Skeletal muscle cell (primary cell): Measurements from ENCODE around the gene RNF181.
A peak's percentile ranks its signal among the peaks of the same experiment; 100 is the strongest.
"Not testable (repeated sequence)": the region's sequence is repeated elsewhere in the genome, so short reads cannot be mapped to it uniquely, and the experiment has no call there.

Experiments
- DNase-seq: peaks from one replicate; pipeline ENCODE4 v3.0.0-alpha.2; 2010; ENCODE audit warnings: low read depth
- H3K4me3 ChIP-seq: 2 replicates; pipeline ENCODE4 v1.5.1; 2011; ENCODE audit warnings: low read depth, mild to moderate bottlenecking, control low read depth, low read length, moderate library complexity

Gene RNF181

GRCh38 chr2:85592299-85592698, 3.2 kb upstream of the RNF181 start:
- H3K4me3 ChIP-seq, DNase-seq: not testable (repeated sequence)

DNA sequence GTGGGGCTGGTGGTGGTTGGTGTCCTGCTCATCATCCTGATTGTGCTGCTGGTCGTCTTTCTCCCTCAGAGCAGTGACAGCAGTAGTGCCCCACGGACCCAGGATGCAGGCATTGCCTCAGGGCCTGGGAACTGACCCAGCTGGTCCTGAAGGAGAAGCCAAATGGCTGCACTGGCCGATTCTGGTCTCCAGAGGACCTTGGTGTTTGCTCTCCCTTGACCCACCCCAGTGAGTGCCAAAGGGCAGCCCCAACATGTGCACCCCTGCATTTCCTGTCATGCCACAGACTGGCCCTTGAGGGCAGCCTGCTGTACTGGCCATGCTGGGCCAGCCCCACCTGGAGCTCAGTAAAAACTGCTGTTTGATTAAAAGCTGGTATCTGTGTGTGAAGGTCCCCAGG, 2.5 kb upstream of the RNF181 start:
- no peak for DNase-seq
- no peak overlapping the region for H3K4me3 ChIP-seq

GRCh38 chr2:85594715-85595300, 737 bp upstream of the RNF181 start:
- no peak for DNase-seq
- peak overlapping the region; percentile 53 for H3K4me3 ChIP-seq

- no peak for DNase-seq
- peak overlapping the region; percentile 53 for H3K4me3 ChIP-seq
These were observed 435 bp downstream of the RNF181 start for GRCh38 chr2:85596026-85596333.

DNA sequence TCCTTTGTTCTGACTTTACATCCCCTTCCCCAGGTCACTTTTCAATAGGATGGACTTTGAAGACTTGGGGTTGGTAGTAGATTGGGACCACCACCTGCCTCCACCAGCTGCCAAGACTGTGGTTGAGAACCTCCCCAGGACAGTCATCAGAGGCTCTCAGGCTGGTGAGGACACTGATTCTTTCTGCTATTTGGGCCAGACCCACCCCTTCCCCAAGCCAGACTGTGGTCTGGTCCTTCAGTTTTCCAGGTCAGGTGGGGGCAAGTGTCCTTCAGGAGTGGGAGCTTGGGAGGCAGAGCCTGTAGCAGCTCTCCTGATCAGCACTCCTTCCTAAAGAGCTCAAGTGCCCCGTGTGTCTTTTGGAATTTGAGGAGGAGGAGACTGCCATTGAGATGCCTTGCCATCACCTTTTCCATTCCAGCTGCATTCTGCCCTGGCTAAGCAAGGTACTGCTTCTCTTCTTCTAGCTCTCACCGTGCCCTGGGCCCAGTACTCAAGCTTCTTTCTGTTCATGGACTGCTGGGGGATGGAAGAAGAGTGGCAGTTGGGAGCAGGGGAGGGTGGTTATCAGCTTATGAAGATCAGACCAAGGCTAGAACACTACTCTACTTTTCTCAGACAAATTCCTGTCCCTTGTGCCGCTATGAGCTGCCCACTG, 1.1 kb downstream of the RNF181 start:
- peak overlapping the region; percentile 53 for H3K4me3 ChIP-seq
- no peak for DNase-seq

- no peak overlapping the region for H3K4me3 ChIP-seq
- DNase-seq, result no peak
These were observed 1.7 kb downstream of the RNF181 start for GRCh38 chr2:85597241-85597640.

DNA sequence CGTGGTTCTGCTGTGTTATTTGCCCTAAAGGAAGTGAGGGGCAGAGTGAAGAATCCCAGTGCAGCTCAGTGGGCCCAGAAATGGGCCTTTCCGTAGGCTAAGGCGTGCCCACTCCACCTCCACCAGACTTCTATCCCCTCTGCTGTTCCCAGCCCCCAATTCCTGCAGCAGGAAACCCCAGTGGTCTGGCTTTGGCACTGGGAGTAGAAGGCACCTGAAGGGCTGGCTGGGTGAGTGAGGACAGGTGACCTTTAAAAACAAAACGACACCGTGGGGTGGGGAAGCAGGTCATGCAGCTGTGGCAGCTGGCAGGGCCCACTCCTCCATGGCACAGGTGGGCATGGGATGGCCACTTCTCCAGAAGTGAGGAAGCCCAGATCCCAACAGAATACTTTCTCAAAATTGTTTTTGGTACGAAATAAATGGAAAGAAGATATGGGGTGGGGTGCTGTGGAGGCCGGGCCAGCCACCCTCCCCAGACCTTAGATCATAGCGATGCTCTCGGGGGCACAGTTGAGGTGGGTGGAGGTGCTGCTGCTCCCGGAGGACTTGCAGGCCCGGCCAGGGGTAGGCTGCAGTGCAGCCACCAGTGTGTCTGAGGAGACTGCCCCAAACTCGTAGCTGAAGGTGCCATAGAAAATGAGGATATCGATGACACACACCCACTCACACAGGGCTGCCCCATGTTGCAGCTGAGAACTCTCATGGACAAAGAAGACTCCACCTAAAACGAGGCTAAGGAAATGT, 3.2 kb downstream of the RNF181 start:
- no peak overlapping the region for H3K4me3 ChIP-seq
- DNase-seq, result no peak

DNA sequence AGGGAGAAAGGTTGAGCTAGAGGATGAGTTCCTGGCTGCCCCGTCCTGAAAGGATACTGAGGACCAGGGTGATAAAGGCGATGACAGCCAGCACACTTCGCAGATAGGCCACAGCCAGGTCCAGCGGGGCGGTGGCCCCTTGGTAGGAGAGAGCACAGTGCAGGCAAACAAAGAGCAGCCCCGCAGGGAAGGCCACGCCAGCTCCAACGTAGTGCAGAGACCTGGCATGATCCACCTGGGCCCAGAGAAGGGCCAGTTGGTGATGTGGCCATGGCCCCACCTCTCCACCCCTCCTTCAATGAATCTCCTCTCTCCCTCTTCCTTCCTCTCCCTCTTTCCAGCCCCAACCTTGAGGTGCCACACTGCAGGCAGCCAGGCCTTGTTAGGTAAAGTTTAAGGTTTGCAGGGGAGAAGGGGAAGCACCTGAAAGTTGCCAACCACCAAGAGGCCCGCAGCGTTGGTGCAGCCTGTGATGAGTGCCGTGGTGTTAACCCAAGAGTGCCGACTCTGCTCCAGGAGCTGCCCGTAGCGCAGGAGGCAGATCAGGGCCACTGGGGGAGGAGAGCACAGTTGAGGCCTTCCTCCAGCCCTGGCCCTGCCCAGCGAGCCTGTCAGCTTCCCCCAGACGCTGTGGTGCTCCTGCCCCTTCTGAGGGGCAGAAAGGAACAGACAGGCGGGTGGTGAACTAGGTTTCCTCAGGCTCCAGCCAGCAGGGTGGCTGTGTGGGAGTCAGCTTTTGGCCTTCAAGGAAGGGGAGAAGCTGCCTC, 4.1 kb downstream of the RNF181 start:
- no peak overlapping the region for H3K4me3 ChIP-seq
- DNase-seq, result no peak

- no peak overlapping the region for H3K4me3 ChIP-seq
These were observed 4.7 kb downstream of the RNF181 start for GRCh38 chr2:85600235-85600575.

GRCh38 chr2:85600951-85601770, 5.6 kb downstream of the RNF181 start:
- peak overlapping the region; percentile 64 for H3K4me3 ChIP-seq

More at GRCh38 chr2:85600235-85600575, 4.7 kb downstream of the RNF181 start:
- no peak for DNase-seq

GRCh38 chr2:85601771-85602475, 6.4 kb downstream of the RNF181 start:
- DNase-seq, result no peak
- H3K4me3 ChIP-seq, result peak overlapping the region; percentile 64

More at GRCh38 chr2:85600951-85601770, 5.6 kb downstream of the RNF181 start:
- no peak for DNase-seq

DNA sequence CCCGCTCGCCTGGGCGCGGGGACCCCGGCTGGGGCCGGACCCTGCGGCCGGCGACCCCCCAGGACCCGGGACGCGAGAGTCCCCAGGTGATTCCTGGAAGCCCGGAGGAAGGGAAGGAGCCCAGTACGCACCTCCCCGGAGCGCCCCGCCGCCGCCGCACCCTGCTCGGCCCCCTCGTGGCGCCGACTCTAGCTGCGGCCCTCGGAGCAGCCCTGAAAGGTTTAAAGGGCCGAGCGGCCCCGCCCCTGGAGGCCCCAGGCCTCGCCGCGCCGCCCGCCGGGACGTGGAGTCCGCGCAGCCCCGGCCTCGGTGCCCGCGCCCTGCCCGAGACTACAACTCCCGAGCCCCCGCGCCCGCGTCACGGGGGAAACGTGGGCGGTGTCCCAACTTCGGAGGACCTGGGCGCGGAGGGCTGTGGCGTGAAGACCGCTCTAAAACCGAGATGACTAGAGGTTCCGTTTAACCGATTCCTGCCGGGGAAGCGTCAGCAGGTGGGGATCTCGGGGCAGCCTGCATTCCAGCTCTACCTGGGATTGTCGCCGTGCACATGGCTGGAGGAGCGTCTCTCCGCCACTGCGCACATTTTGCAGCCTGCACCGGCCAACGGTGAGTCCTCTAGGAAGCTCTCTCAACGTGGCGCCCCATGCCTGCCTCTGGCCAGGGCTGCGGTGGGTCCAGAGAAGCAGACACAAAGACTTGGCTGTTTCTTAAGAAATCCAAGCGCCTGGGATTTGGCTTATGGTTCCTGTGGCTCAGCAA, 7.1 kb downstream of the RNF181 start, which contains the start of gene TMEM150A:
TMEM150A (minus strand) TSS at position 223 of the 759 bp plus-strand sequence. CDS start 750 bp downstream, outside the sequence.
- DNase-seq, result peak; percentile 65
- peak within 1 kb of the TSS; percentile 64 for H3K4me3 ChIP-seq

DNA sequence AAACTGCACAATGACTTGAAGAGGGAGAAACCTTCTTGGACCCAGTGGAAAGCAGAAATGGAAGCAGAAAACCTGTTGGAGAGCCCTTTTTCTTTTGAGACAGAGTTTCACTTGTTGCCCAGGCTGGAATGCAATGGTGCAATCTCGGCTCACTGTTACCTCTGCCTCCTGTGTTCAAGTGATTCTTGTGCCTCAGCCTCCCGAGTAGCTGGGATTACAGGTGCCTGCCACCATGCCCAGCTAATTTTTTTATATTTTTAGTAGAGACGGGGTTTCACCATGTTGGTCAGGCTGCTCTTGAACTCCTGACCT, 8.5 kb downstream of the RNF181 start:
- not testable (repeated sequence) for DNase-seq, H3K4me3 ChIP-seq

DNA sequence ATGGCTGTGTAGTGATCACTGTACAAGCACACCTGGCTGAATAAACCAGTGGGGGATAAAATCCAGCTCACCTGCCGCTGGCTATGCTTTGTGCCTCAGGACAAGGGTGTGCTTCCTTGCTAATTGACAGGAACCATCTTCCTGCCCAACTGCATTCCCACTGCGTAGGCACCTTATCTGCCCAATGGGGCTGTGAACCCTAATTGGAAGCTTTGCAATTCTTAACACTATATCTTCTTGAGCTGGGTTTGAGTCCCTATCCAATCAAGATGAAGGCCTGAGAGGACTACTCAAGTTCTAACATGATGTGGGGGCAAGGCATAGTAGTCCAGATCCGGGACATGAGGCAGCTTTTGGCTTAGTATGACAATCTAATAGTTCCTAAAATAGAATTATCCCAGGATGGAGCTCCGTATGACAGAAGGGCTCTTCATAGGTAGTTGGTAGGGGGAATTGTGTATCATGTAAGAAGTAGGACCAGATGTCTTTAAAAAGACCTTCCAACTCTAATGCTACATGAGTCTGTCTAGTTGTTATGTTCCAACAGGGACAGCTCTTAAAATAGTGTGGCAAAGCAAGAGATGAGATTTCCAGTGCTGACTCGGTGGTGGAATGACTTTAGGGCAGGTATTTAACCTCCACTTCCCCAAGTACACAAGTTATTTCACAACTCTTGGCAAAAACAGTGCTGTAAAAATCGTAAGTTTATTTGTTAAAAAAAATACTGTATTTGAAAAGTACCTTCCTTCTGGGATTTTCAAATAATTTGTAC, 9.2 kb downstream of the RNF181 start:
- no peak for DNase-seq
- H3K4me3 ChIP-seq, result no peak overlapping the region

- no peak overlapping the region for H3K4me3 ChIP-seq
- DNase-seq, result peak; percentile 57
These were observed 10.0 kb downstream of the RNF181 start for GRCh38 chr2:85605406-85606115.

DNA sequence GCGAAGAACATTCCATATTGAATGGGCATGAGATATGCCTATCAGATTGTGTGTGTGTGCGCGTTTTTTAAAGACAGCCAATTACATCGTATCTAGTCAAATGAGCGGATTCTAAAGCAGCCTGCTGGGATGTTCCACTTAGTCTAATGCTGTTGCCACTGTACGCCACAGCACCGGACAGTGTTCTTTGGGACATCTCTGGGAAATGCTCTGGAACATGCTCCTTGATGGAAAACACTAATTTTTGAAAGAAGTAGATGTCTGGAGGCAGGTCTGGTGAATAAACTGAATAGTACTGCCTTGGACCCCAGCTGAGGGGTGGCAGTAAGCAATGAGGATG, 10.5 kb downstream of the RNF181 start:
- DNase-seq, result no peak
- no peak overlapping the region for H3K4me3 ChIP-seq
